ENCODE results near the gene ZFYVE21. TPM values are rescaled to one million over a fixed set of nuclear protein-coding genes. Genes with fewer than 3 reads are reported as not detected.

Gene ZFYVE21
- total and polyA plus RNA-seq, 2 donors (not counting 1 experiment from before 2014, with no cell fraction given) = 84.9 to 94.5 TPM

- no peak overlapping the region for H3K4me3 ChIP-seq (replicated peaks in 1 of 4; ENCODE audit: control extremely low read depth in 1 of 4, insufficient read depth in 1 of 4, low read depth in 3 of 4, low read length in 4 of 4)
- H3K4me1 ChIP-seq (ENCODE audit: control insufficient read depth, extremely low read depth, insufficient read depth, low read length) = peaks cover 13% of the 10 kb centered on the region
- no peak overlapping the region for H3K4me2 ChIP-seq (ENCODE audit: extremely low read depth, insufficient read depth, low read length)
- H3K9ac ChIP-seq (ENCODE audit: insufficient read depth, low read length) = no peak overlapping the region
- peaks cover 54% of the 10 kb centered on the region for H3K79me2 ChIP-seq (ENCODE audit: control insufficient read depth, insufficient read depth, low read length)
- H3K27me3 ChIP-seq (ENCODE audit: control insufficient read depth, insufficient read depth, low read length) = no peaks in the 10 kb centered on the region
- H3K9me3 ChIP-seq (ENCODE audit: control insufficient read depth, insufficient read depth, low read depth, low read length) = no peaks in the 10 kb centered on the region
- peaks cover 5% of the 10 kb centered on the region for H3K36me3 ChIP-seq (ENCODE audit: control insufficient read depth, insufficient read depth, low read length)
- no peak overlapping the region for H3K27ac ChIP-seq (ENCODE audit: insufficient read depth, low read length)
- DNase-seq (ENCODE audit: low read depth in 2 of 2) = peak in 1 of 2 donors; percentile 91
- H4K20me1 ChIP-seq (ENCODE audit: control insufficient read depth, extremely low read depth, insufficient read depth, low read length) = no peaks in the 10 kb centered on the region
- TF ChIP-seq CTCF (conservative IDR thresholded peaks at IDR 0.05 in 1 of 2, IDR thresholded peaks at IDR 0.05 in 1 of 2; ENCODE audit: low read depth in 1 of 2, low read length in 2 of 2) (no peak), EZH2 (IDR thresholded peaks at IDR 0.05; ENCODE audit: low read length, missing control alignments) (no peak)
- H2AFZ ChIP-seq (ENCODE audit: low read length) = no peak overlapping the region
These were observed 5.9 kb downstream of the ZFYVE21 start for GRCh38 chr14:103721334-103722120.

- DNase-seq (ENCODE audit: low read depth in 2 of 2) = no peak
- TF ChIP-seq CTCF (conservative IDR thresholded peaks at IDR 0.05 in 1 of 2, IDR thresholded peaks at IDR 0.05 in 1 of 2; ENCODE audit: low read depth in 1 of 2, low read length in 2 of 2) (no peak), EZH2 (IDR thresholded peaks at IDR 0.05; ENCODE audit: low read length, missing control alignments) (no peak)
- Histone ChIP-seq H4K20me1 (ENCODE audit: control insufficient read depth, extremely low read depth, insufficient read depth, low read length) (no peaks in the 10 kb centered on the region), H3K27ac (ENCODE audit: insufficient read depth, low read length) (no peak overlapping the region), H3K4me3 (replicated peaks in 1 of 4; ENCODE audit: control extremely low read depth in 1 of 4, insufficient read depth in 1 of 4, low read depth in 3 of 4, low read length in 4 of 4) (no peak overlapping the region), H3K9me3 (ENCODE audit: control insufficient read depth, insufficient read depth, low read depth, low read length) (no peaks in the 10 kb centered on the region), H3K9ac (ENCODE audit: insufficient read depth, low read length) (no peak overlapping the region), H3K27me3 (ENCODE audit: control insufficient read depth, insufficient read depth, low read length) (no peaks in the 10 kb centered on the region), H2AFZ (ENCODE audit: low read length) (no peak overlapping the region), H3K4me2 (ENCODE audit: extremely low read depth, insufficient read depth, low read length) (no peak overlapping the region), H3K36me3 (ENCODE audit: control insufficient read depth, insufficient read depth, low read length) (peaks cover 9% of the 10 kb centered on the region), H3K79me2 (ENCODE audit: control insufficient read depth, insufficient read depth, low read length) (peaks cover 38% of the 10 kb centered on the region), H3K4me1 (ENCODE audit: control insufficient read depth, extremely low read depth, insufficient read depth, low read length) (peaks cover 5% of the 10 kb centered on the region)
These were observed 8.1 kb downstream of the ZFYVE21 start for GRCh38 chr14:103723748-103724081.

GRCh38 chr14:103724116-103724515 is 8.5 kb downstream of the ZFYVE21 start:
- Histone ChIP-seq H3K27me3 (ENCODE audit: control insufficient read depth, insufficient read depth, low read length) (no peaks in the 10 kb centered on the region), H3K36me3 (ENCODE audit: control insufficient read depth, insufficient read depth, low read length) (peaks cover 11% of the 10 kb centered on the region), H3K4me2 (ENCODE audit: extremely low read depth, insufficient read depth, low read length) (no peak overlapping the region), H4K20me1 (ENCODE audit: control insufficient read depth, extremely low read depth, insufficient read depth, low read length) (no peaks in the 10 kb centered on the region), H3K79me2 (ENCODE audit: control insufficient read depth, insufficient read depth, low read length) (peaks cover 38% of the 10 kb centered on the region), H3K4me1 (ENCODE audit: control insufficient read depth, extremely low read depth, insufficient read depth, low read length) (peaks cover 4% of the 10 kb centered on the region), H2AFZ (ENCODE audit: low read length) (no peak overlapping the region), H3K9ac (ENCODE audit: insufficient read depth, low read length) (no peak overlapping the region), H3K4me3 (replicated peaks in 1 of 4; ENCODE audit: control extremely low read depth in 1 of 4, insufficient read depth in 1 of 4, low read depth in 3 of 4, low read length in 4 of 4) (no peak overlapping the region), H3K9me3 (ENCODE audit: control insufficient read depth, insufficient read depth, low read depth, low read length) (no peaks in the 10 kb centered on the region), H3K27ac (ENCODE audit: insufficient read depth, low read length) (no peak overlapping the region)
- TF ChIP-seq EZH2 (IDR thresholded peaks at IDR 0.05; ENCODE audit: low read length, missing control alignments) = no peak
- TF ChIP-seq CTCF (conservative IDR thresholded peaks at IDR 0.05 in 1 of 2, IDR thresholded peaks at IDR 0.05 in 1 of 2; ENCODE audit: low read depth in 1 of 2, low read length in 2 of 2) = no peak
- peak; percentile 33 to 70 for DNase-seq (ENCODE audit: low read depth in 2 of 2)

Data from fibroblast of lung (primary cell).